Renal pelvis (tissue), 4 donors: ENCODE measurements around the gene QSOX2. TPM values are rescaled to one million over a fixed set of nuclear protein-coding genes. Genes with fewer than 3 reads are reported as not detected.

Experiments
- DNase-seq: peaks from one replicate; pipeline ENCODE4 v3.0.0-alpha.2; 2013
- polyA plus RNA-seq, 3 donors: library from polyadenylated mRNA; unstranded; fragments of 120-200 nt; gene quantifications; one replicate each; pipeline ENCODE4 v1.2.1, GENCODE V29; 2013; ENCODE audit not compliant: insufficient read length in 3 of 3

The QSOX2 gene
- polyA plus RNA-seq, 3 donors = 17.4 to 19.2 (median 18.8) TPM

DNA sequence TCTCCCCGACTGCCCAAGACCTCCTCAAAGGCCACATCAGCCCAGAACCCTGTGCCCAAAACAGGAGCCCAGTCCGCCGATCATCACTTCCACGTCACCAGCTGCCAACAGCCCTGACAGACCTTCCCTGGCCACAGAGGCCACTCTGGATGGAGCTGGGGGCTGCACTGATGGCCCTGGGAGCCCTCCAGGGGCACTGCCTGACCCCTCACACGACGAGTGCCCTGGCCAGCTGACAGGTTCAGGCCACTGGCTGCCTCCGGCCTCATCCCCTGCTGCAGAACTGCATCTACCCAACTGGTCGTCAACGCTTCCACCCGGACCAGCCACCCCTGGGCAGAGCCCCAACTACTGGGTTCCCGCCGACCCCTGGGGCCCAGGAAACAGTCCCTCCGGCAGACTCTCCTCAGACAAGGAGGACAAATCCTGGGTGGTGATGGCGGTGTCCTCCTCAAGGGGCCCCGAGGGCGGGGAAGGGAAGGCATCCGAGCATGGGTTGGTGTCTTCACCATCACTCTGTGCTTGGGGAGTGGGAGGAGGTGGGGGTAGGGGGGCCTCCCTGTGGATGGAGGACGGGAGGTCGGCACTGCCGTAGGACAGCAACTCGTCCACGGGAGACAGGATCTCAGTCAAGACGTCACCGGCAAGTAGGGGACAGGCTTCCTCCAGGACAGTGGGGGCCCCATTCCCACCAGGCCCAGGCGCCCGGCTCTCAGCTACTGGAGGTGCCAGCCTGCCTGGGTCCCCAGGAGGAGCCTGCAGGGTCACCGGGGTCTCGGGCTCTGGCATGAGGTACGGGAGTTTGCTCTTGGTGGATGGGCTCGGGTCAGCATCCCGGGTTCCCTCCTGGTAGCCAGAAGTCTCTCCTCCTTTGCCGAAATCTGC lies 7.9 kb upstream of the QSOX2 start:
- DNase-seq = no peak

DNA sequence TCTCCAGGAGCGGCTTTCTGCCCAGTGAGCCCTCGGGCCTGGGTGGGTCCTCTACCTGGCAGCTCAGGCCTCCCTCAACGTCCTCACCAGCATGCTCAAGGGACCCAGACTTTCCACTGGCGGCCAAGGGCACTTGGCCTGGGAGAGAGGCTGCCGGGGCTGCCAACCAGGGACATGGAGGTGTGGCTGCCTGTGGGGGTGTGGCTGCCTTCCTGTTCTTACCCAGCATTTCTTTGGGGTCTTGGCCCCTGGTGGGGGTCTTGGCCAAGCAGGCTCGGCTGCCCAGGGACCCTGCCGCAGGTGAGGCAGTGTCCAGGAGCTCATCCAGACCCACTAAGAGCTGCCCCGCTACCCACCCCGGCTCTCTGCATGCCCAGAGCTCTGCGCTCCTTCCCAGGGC lies 7.2 kb upstream of the QSOX2 start:
- no peak for DNase-seq

DNA sequence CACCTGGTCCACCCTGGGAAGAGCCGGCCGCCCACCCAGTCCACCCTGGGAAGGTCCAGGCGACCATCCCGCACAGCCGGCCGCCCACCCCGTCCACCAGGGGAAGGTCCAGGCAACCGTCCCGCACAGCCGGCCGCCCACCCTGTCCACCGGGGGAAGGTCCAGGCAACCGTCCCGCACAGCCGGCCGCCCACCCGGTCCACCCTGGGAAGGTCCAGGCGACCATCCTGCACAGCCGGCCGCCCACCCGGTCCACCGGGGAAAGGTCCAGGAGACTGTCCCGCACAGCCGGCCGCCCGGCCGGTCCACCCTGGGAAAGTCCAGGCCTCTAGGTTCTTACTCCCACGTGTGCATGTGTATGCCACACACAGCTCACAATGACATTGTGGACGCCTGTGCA lies 6.7 kb upstream of the QSOX2 start:
- DNase-seq = no peak

DNA sequence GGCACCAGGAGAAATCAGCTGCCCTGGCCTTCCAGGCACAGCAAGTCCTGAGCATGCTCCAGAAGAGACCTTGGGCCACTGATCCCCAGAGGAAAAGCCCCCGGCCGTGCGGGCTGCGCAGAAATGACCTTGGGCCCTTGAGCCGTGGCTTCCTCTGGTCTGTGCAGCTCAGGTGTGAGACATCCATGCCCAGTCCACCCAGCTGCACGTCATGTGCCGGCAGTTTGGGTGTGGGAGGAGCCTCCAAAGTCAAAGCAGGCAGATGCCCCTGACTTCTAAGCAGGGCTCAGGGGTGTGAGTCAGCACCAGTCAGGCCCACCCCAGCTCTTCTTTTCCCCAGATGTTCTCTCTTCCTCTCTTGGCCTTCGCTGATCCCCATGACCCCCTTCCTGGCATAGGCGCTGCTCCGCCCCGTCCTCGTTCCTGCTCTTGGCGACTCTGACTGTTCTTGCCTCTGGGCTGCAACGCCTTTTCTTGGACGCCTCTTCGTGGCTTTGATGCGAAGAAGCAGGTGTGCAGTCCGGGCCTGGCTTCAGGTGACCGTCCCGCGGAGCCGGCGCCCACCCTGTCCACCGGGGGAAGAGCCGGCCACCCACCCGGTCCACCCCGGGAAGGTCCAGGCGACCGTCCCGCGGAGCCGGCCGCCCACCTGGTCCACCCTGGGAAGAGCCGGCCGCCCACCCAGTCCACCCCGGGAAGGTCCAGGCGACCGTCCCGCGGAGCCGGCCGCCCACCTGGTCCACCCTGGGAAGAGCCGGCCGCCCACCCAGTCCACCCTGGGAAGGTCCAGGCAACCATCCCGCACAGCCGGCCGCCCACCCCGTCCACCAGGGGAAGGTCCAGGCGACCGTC lies 5.9 kb upstream of the QSOX2 start:
- DNase-seq = no peak

DNA sequence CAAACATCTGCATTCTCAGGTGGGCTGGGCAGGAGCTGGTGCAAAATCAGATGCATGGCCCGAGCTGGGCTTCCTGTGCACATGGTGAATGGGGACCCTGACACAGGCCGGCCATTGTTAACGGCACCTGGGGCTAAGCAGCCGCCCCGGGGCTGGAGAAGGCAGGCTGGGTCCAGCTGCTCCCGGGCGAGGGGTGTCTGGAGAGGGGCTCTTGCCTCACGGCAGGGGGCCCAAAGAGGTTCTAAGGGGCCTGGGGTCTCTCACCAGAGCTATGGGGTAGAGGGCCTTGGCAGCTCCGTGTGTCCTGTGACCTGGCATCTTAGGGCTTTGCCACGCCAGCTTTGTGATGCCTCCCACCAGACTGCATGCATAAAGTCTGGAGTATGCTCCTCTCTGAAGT lies 5.1 kb upstream of the QSOX2 start:
- DNase-seq = no peak

DNA sequence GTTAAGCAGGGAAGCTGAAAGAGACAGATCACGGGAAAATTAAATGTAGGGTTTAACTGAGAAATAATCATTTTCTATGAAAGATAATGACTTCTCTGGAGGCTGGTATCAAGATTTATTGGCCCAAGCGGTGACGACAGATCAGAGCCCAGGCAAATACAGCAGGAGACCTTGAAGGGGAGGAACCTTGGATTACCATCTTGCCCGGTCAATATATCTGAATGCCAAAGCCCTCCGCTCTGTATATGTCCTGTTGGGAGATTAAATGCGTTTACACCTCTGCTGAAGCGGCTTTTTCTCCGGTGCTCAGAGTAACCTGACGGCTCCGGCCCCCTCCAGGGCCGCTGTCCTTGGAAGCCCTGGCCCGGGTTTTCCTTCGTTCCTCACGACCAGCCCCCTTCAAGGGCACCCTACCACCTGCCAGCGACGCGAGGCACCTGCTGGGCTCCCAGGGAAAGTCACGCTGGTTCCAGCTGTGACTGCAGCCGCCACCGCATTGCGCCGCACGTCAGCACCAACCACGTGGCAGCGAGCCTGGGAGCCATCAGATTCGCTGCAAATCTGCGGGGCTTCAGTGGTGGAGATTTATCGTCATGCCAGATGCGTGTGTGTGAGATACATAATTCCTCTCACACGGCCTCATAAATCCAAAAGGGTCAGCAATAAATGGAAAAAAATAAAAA lies 4.4 kb upstream of the QSOX2 start:
- no peak for DNase-seq

DNA sequence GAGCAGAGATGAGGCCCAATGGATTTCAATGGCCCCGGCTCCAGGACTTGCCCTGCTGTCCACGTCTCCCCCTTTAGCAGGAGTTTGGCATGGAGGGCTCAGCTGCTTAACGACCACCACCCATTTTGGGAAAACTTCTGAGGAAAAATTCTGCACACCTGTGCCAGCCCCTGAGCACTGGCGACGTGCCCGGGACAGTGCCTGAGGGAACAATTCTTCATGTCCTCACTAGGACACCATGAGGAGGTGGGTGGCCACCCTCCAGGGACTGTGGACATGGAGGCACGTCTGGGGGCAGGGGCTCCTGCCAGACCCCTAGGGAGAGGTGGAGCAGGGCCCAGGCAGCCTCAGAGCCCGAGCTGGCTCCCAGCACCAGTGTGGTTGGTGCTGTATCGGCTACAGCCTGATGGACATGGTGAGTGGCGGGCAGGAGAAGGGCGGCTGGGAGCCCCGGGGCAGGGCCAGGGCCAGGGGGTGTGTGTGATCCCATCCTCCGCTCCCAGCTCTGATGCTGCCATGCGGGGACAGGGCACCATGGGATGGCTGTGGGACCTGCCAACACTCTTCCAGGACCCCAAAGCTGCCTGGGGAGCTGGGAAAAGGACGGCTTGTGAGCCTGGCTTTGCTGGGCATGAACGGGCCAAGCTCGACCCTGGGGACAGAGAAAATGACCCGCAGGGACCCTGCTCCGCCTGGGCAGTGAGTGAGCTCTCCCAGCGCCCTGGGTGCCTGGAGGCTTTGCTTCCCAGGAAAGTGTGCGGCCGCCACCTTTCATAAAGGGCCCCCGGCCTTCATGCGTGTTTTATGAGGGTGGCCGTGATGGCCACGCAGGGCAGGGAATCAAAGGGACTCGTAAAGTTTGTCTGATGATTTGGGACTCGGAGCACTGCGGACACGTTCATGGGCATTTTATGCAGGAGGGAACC lies 3.6 kb upstream of the QSOX2 start:
- DNase-seq = no peak

DNA sequence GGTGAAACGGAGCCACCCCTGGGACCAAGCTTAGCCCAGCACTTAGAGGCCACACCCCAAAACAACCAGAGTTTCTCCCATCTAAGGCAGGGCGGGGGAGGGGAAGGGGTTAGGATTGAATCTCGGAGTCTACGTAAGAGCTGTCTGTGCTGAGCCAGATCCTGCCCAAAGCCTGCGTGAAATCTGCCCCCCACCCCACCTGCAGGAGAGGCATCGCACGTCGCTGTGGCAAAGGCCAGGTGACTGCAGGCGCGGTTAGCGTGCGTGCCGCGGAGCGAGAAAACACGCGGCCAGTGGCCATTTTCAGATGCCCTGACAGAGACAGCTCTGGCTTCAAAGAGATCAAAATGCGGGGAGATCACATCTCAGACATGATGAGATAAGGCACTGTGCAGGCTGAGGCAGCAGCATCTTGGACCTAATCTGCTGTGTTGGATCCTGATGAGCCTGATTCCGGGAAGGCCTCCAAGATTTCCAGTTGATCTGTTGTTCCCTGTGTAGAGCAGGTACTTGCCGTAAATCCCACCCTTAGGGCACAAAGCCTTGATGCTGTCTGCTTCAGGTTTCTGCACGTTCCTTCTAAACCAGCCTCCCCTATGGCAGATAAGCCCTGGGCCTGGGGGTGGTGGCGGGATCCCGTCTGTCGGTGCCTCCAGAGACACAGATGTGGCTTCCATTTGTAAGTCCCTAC lies 2.5 kb upstream of the QSOX2 start:
- DNase-seq = no peak

DNA sequence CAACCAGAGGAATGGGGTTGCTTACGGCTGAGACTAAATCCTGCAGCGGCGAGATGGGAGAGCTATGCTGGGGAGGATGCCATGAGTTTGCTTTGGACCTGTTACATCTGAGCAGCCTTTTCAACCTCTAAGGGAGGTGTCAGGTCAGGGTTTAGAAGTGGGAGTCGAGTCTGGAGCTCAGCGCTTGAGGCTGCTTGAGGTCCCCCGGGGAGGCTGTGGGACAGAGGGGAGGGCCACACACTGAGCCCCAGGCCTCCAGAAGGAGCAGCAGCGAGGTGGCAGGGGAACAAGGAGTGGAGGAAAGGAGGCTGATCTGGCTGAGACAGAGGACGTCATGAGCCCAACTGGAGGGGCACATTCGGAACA lies 1.9 kb upstream of the QSOX2 start:
- DNase-seq = no peak

DNA sequence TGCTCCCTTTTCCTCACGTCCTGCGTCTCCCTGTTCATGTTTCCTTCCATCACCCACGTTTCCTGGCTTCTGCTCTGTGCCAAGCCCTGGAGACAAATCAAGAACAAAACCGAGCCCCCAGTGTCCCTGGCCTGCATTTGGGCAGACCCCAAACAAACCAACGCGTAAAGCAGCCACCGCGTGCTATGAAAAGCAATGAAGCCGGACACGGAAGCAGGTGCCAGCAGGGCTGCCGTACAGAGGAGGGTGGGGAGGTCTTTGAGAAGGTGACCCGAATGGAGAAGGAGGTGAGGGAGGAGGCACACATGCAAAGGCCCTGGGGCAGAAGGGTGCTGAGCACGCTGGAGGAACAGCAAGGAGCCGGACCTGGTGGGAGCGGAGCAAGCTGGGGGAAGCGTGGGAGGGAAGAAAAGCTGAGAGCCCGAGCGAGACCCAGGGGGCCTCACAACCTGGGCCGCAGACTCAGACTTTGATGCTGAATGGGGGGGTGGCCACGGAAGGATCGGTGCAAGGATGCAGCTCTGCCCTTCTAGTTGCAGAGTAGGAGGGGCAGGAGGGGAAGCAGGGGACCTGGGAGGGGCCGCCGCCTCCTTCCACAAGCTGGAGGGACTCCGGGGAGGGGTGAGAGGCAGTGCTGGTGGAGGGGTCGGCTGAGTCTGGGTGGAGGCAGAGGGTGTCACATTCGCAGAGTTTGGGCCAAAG lies 1.4 kb upstream of the QSOX2 start:
- no peak for DNase-seq

DNA sequence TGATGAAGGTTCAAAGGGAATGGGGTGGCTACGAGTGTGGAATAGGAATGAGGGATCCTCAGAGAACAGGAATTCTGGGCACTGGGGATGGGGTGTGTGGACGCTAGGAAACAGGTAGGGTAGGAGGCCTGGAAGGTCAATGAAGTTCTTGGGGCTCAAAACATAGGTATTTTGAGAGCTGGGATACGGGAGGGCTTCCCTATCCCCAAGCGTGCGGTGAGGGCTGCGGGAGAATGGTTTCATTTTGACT lies 718 bp downstream of the QSOX2 start:
- no peak for DNase-seq

DNA sequence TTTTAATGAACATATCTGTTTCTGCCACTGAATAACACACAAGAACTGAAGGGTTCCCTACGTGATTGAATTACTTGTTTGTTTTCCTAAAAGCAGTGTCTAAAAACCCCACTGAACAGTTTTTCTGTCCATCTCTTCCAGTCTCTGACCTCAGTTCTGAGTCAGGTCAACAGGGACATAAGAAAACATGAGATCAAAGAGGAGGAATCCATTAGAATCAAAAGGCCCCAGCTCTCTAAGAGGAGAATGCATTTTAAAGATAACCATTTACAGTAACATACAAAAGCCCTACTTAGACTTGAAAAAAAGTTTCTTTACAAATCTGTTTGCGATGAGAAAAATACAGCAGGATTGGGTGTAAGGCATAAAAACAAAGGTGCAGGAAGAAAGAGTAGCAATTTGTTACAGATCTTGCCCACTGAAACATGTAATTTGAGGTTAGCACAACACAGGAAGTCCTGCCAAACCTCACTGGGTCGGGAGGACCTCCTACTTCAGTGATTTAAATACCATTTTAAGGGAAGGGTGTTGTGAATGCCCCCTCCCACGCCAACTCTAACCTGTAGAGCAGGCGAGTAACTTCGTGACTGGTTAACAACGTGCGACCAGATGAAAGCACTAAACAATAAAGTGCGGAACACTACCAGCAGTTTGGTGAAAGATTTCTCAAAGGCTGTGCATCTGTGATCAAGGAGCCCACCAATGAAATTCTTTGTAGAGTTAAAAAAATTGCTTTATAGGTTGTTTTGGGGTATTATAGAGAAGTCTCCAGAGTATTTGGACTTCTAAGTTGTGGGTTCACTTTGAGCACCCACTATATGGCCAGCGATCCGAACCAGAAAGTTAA lies 1.3 kb downstream of the QSOX2 start:
- no peak for DNase-seq

DNA sequence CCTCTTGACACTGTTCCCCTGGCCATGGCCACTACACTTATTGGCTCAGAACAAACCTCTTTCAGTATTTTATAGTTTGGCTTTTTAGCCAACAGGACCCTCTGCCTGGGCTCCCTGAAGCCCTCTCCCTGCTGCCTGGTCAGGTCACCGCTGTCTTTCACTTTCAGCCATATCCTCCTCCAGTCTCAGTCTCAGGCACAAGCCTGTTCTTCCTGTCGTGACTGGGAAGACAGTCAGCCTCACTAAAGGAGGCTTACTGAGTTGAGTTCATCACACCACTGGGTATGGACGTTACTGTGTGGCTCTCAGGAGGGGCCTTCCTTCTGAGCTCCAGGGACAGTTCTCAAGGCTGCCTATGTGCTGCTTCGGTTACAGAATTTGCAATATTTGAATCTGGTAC lies 2.0 kb downstream of the QSOX2 start:
- DNase-seq = no peak

DNA sequence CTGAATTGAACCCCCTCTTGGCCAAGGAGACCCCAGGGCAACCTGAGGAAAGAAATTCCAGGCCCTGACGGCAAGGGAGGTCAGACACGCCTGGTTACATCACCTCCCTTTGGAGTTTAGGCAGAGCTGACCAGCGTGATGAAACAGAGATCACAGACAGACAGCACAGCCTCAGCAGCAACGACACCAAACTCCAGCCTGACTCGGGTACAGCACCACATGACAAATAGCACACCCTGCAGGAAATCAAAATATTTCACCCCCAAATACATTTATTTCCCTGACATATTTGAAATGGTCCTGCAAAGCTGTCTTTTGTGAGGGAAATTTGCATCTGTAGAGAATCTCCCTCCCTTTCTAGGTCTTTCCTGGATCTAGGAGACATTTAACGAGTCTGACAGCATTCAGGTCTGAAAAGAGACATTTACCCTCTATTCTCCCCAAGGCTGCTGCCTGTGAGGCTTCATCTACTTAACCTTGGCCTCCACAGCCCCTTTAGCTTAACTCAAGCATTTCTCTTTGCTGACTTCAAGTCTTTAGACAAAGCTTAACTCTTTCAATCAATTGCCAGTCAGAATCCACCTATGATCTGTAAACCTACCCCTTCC lies 2.6 kb downstream of the QSOX2 start:
- no peak for DNase-seq

DNA sequence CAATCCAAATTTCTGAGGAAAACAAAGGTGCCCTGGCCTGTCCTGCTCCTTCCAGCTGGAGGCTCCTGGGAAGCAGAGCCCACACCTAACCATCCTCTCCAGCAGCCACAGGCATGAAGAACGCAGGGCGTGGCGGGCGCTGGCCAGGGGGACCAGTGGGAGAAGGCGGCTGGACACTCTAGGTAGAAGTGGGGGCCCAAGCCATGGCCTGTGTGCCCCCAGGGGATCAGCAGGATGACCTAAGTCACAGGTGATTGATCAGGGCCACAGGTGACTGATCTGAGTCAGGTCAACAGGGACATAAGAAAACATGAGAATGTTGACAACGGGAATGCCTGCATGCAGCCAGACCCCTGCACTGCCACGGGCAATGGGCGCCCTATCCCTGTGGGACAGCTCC lies 3.4 kb downstream of the QSOX2 start:
- no peak for DNase-seq

DNA sequence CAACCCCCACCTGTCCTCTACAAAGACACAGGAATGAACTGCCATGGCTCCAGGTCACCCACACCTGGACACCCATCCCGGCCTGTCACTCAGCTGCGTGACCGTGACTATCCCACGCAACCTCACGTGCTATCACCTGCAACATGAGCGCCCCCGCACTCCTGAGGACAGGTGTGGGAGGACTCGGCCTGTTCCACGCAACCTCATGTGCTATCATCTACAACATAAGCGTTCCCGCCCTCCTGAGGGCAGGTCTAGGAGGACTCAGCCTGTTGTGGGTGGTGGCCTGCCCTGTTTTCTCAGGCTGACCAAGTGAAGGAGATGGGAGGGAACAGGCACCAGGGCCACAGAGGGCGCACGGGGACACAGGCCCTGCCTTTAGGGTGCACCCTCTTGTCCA lies 4.1 kb downstream of the QSOX2 start:
- no peak for DNase-seq

DNA sequence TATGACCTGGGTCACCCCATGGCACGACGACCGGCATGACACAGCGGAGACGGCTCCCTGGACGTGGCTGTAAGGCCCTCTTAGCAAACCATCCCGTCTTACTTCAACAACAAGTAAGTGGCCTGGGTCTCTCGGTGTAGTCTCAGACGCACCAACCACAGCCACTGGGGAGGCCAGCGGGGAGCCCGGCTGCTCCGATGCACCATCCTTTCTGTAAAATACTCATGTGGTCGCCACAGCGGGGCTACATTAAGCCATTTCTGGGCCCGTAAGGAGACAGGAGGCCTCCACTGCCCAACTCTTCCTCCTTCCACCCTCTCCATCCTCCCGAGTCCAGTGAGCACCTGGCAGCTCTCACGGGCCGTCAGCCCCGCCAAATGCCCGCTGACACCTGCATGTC lies 4.7 kb downstream of the QSOX2 start:
- DNase-seq = no peak

DNA sequence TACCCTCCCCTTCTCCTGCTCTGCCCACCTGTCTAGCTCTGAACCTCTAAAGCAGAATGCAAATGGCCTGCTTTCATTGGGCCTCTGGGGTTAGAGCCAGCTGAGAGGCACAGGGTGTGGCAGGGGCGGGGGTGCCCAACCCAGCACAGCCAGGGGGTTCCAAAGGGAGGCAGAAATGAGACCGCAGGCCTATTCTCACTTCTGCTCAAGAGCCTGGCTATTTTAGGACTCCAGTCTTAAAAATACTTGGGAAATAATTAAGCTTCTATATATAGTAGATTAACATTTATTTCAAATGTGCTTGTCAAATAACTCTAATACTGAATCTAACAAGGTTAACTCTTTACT lies 5.7 kb downstream of the QSOX2 start:
- DNase-seq = no peak
